WTC11 (cell line): ENCODE measurements around the gene ZNF493. TPM values are rescaled to one million over a fixed set of nuclear protein-coding genes. Genes with fewer than 3 reads are reported as not detected.

Experiments used
- ATAC-seq: fragments of 200-7000 bp; cut with Tn5 transposase; 2 replicates; pipeline ENCODE4 v1.10.0; 2021; ENCODE audit warnings: mild to moderate bottlenecking, moderate library complexity
- CTCF ChIA-PET: fragments of 300-600 bp; sonication (Branson Sonifier 250); formaldehyde crosslinking; loops from one replicate; lab custom pipeline; 2021; ENCODE audit warnings: antibody characterized with exemption; lab: Charles Lee
- POLR2A ChIA-PET: fragments of 350-600 bp; sonication (Branson Sonifier 250); formaldehyde crosslinking; loops from one replicate; lab custom pipeline; 2021; ENCODE audit warnings: antibody characterized with exemption; lab: Charles Lee
- DNase-seq: peaks from one replicate; pipeline ENCODE4 v3.0.0; 2021; ENCODE audit warnings: low spot score
- H3K27ac Mint-ChIP-seq: 2 replicates; pipeline ENCODE4 v1.8.0; 2021; ENCODE audit warnings: mixed read lengths
- H3K27me3 Mint-ChIP-seq: 2 replicates; pipeline ENCODE4 v1.8.0; 2021; ENCODE audit warnings: low read depth, mild to moderate bottlenecking, moderate library complexity, mixed read lengths
- H3K36me3 Mint-ChIP-seq: 2 replicates; pipeline ENCODE4 v1.8.0; 2021; ENCODE audit warnings: mixed read lengths
- H3K4me1 Mint-ChIP-seq: 2 replicates; pipeline ENCODE4 v1.8.0; 2022; ENCODE audit warnings: mixed read lengths
- H3K4me3 Mint-ChIP-seq: 2 replicates; pipeline ENCODE4 v1.8.0; 2021; ENCODE audit warnings: mild to moderate bottlenecking, moderate library complexity, mixed read lengths
- H3K9me3 Mint-ChIP-seq: 2 replicates; pipeline ENCODE4 v1.8.0; 2021; ENCODE audit warnings: mixed read lengths
- ELF4 ChIP-seq: sonication (generic); formaldehyde crosslinking; IDR thresholded peaks from 2 replicates; pipeline ENCODE4 v1.8.1; 2022; ENCODE audit warnings: low read depth, mild to moderate bottlenecking, moderate library complexity, missing genetic modification reagents
- EMX1 ChIP-seq: fragments of 250-450 bp; sonication (Bioruptor Pico); IDR thresholded peaks from 2 replicates; pipeline ENCODE4 v1.8.0; 2021; ENCODE audit warnings: mild to moderate bottlenecking
- GABPB1 ChIP-seq: sonication (generic); formaldehyde crosslinking; IDR thresholded peaks from 2 replicates; pipeline ENCODE4 v1.8.1; 2023; ENCODE audit warnings: mild to moderate bottlenecking, missing genetic modification reagents
- NFYB ChIP-seq: sonication (generic); formaldehyde crosslinking; conservative IDR thresholded peaks from 2 replicates; pipeline ENCODE4 v1.8.0; 2022; ENCODE audit warnings: low read depth, missing genetic modification reagents
- RORB ChIP-seq: fragments of 250-450 bp; sonication (Bioruptor Pico); IDR thresholded peaks from 2 replicates; pipeline ENCODE4 v1.9.0; 2021; ENCODE audit warnings: mild to moderate bottlenecking
- SMAD3 ChIP-seq: sonication (generic); formaldehyde crosslinking; IDR thresholded peaks from 2 replicates; pipeline ENCODE4 v1.8.0; 2022; ENCODE audit warnings: missing genetic modification reagents, mild to moderate bottlenecking, borderline replicate concordance
- TEAD1 ChIP-seq: sonication (generic); formaldehyde crosslinking; IDR thresholded peaks from 2 replicates; pipeline ENCODE4 v1.8.0; 2022; ENCODE audit warnings: mild to moderate bottlenecking, missing genetic modification reagents
- ZNF423 ChIP-seq: fragments of 250-450 bp; sonication (Bioruptor Pico); IDR thresholded peaks from 2 replicates; pipeline ENCODE4 v2.1.2; 2022; ENCODE audit warnings: mild to moderate bottlenecking, moderate library complexity
- ZNF671 ChIP-seq: fragments of 250-450 bp; sonication (Bioruptor Pico); IDR thresholded peaks from 2 replicates; pipeline ENCODE4 v1.8.0; 2021; ENCODE audit warnings: mild to moderate bottlenecking
- total RNA-seq: library from RNA; stranded (reverse); gene quantifications from 3 replicates; pipeline ENCODE4 v1.2.3, GENCODE V29; 2021
- TF ChIP-seq, protein P1 (sequence below): sonication (generic); formaldehyde crosslinking; IDR thresholded peaks from 2 replicates; pipeline ENCODE4 v1.8.0; 2022; ENCODE audit warnings: mild to moderate bottlenecking, missing genetic modification reagents
- TF ChIP-seq, protein P2 (sequence below): fragments of 250-450 bp; sonication (Bioruptor Pico); IDR thresholded peaks from 2 replicates; pipeline ENCODE4 v1.8.0; 2021; ENCODE audit warnings: mild to moderate bottlenecking
- TF ChIP-seq, protein P3 (sequence below): sonication (generic); formaldehyde crosslinking; IDR thresholded peaks from 2 replicates; pipeline ENCODE4 v1.8.1; 2022; ENCODE audit warnings: low read depth, mild to moderate bottlenecking, moderate library complexity, missing genetic modification reagents, borderline replicate concordance
- TF ChIP-seq, protein P4 (sequence below): sonication (generic); formaldehyde crosslinking; IDR thresholded peaks from 2 replicates; pipeline ENCODE4 v1.8.0; 2022; ENCODE audit warnings: mild to moderate bottlenecking, missing genetic modification reagents

The ZNF493 gene
- total RNA-seq, 1 experiment from 2014 or later, result 22.2 TPM

DNA sequence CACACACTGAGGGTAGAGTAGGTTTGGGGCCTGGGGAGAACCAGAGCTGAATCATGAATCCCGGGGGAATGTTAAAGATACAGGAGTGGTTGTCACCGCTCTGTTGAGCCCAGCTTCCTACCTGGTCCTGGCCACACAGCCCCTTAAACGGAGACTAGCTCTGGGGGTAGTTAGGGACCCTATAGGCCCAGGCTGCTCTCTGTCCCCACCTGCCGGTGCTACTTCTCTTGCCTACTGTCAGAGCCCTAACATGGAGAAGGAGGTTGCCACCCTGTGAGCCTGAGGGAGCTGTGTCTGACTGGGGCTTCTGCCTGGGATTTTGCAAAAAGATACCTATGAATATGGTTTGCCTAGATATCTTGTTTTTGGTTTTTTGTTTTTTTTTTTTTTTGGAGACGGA lies 71.9 kb downstream of the ZNF493 start:
- ChIA-PET POLR2A (interaction anchor here (0.5 kb wide), 1 partner anchor 1044 kb away, joined by 3 read pairs; no protein-coding TSS in a partner anchor), CTCF (interaction anchor here (0.6 to 1.6 kb wide), 10 partner anchors 15 to 299 kb away, joined by 3 to 9 read pairs (median 4); partner anchors contain the start of genes ZNF100 and ZNF429)
- peak; percentile 36; the same call in 1 of the 2 replicates for ATAC-seq
- peaks cover 14% of the 10 kb centered on the region for H3K9me3 Mint-ChIP-seq
- H3K36me3 Mint-ChIP-seq, result peaks cover 3% of the 10 kb centered on the region; the same call in 1 of the 2 replicates
- TF ChIP-seq, protein P1, sequence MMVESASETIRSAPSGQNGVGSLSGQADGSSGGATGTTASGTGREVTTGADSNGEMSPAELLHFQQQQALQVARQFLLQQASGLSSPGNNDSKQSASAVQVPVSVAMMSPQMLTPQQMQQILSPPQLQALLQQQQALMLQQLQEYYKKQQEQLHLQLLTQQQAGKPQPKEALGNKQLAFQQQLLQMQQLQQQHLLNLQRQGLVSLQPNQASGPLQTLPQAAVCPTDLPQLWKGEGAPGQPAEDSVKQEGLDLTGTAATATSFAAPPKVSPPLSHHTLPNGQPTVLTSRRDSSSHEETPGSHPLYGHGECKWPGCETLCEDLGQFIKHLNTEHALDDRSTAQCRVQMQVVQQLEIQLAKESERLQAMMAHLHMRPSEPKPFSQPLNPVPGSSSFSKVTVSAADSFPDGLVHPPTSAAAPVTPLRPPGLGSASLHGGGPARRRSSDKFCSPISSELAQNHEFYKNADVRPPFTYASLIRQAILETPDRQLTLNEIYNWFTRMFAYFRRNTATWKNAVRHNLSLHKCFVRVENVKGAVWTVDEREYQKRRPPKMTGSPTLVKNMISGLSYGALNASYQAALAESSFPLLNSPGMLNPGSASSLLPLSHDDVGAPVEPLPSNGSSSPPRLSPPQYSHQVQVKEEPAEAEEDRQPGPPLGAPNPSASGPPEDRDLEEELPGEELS, result no peak
- TF ChIP-seq, all 79 proteins: peak for 0
- Mint-ChIP-seq H3K4me3 (no peak overlapping the region), H3K27ac (no peak overlapping the region), H3K27me3 (peaks cover 9% of the 10 kb centered on the region), H3K4me1 (no peaks in the 10 kb centered on the region)
- peak; percentile 61 for DNase-seq

DNA sequence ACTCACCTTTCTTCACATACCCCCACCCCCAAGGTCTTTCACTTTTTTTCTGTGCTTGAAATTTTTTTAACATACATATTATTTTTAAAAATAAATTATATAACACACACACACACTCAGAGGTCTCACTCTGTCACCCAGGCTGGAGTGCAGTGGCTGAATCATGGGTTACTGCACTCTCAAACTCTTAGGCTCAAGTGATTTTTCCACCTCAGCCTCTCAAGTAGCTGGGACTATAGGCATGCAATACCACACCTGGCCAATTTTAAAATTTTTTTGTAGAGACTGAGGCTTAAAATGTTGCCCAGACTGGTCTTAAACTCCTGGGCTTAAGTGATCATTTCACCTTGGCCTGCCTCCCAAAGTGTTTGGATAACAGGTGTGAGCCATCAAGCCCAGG lies 75.6 kb downstream of the ZNF493 start:
- Mint-ChIP-seq H3K36me3 (peaks cover 9% of the 10 kb centered on the region), H3K9me3 (peaks cover 15% of the 10 kb centered on the region), H3K27me3 (peaks cover 4% of the 10 kb centered on the region), H3K4me3 (no peak overlapping the region), H3K27ac (no peak overlapping the region), H3K4me1 (0 out of 2 replicates have a peak, but pooled peaks cover 3% of the 10 kb centered on the region)
- no peak for TF ChIP-seq ZNF423 (CRISPR knock-in tag)
- no peak for TF ChIP-seq RORB (CRISPR knock-in tag)
- no peak for TF ChIP-seq EMX1 (CRISPR knock-in tag)
- TF ChIP-seq SMAD3, result no peak
- no peak for DNase-seq
- CTCF ChIA-PET, result interaction anchor here (1.2 kb wide), 1 partner anchor 11 kb away, joined by 5 read pairs; no protein-coding TSS in a partner anchor
- POLR2A ChIA-PET, result no interaction called here
- ATAC-seq, result no peak

DNA sequence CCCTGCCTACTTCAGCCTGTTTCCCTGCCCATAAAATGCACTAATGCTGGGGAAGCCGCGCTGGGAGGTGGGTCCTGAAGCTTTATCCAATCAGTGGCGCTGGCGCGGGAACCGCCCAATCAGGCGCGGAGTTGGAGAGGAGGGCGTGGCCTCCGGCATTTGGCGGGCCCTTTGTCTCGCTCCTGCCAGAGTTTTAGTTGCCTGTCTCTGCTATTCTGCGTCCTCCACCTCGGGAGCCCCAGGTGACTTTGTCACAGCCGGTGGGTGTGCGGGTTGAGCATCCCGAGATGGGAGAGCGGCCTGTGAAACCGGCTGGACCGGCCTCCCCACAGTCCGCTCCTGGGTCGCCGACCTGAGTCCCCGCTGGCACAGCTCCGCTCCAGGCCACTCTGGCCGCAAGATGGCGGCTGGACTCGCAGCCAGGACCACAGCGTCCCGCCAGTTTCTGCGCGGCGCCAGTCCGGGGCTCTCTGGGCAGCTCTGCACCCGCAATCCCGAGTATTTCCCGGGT lies 77.8 kb downstream of the ZNF493 start:
- Mint-ChIP-seq H3K36me3 (peaks cover 9% of the 10 kb centered on the region), H3K27me3 (peaks cover 3% of the 10 kb centered on the region), H3K9me3 (peaks cover 16% of the 10 kb centered on the region), H3K4me1 (0 out of 2 replicates have a peak, but pooled peaks cover 3% of the 10 kb centered on the region), H3K4me3 (peak overlapping the region; percentile 74), H3K27ac (0 out of 2 replicates have a peak overlapping the region, but pooled peaks have one; percentile 45)
- CTCF ChIA-PET, result interaction anchor here (0.5 to 2.0 kb wide), 3 partner anchors 9 to 120 kb away, joined by 3 to 23 read pairs (median 6); no protein-coding TSS in a partner anchor
- POLR2A ChIA-PET, result interaction anchor here (0.6 to 1.8 kb wide), 8 partner anchors 8 to 413 kb away, joined by 3 to 17 read pairs (median 4); partner anchors contain the start of genes ZNF429 and ZNF708
- ATAC-seq (peak; percentile 96), DNase-seq (peak; percentile 85)
- TF ChIP-seq, protein P2, sequence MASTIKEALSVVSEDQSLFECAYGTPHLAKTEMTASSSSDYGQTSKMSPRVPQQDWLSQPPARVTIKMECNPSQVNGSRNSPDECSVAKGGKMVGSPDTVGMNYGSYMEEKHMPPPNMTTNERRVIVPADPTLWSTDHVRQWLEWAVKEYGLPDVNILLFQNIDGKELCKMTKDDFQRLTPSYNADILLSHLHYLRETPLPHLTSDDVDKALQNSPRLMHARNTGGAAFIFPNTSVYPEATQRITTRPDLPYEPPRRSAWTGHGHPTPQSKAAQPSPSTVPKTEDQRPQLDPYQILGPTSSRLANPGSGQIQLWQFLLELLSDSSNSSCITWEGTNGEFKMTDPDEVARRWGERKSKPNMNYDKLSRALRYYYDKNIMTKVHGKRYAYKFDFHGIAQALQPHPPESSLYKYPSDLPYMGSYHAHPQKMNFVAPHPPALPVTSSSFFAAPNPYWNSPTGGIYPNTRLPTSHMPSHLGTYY (CRISPR knock-in tag), result no peak
- TF ChIP-seq, protein P3, sequence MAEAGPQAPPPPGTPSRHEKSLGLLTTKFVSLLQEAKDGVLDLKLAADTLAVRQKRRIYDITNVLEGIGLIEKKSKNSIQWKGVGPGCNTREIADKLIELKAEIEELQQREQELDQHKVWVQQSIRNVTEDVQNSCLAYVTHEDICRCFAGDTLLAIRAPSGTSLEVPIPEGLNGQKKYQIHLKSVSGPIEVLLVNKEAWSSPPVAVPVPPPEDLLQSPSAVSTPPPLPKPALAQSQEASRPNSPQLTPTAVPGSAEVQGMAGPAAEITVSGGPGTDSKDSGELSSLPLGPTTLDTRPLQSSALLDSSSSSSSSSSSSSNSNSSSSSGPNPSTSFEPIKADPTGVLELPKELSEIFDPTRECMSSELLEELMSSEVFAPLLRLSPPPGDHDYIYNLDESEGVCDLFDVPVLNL (CRISPR knock-in tag), result no peak
- TF ChIP-seq ZNF671 (CRISPR knock-in tag) (no peak), GABPB1 (CRISPR knock-in tag) (no peak), NFYB (CRISPR knock-in tag) (peak; percentile 38; the same call in 1 of the 2 replicates), ELF4 (CRISPR knock-in tag) (no peak), TEAD1 (CRISPR knock-in tag) (no peak)
- TF ChIP-seq, protein P4, sequence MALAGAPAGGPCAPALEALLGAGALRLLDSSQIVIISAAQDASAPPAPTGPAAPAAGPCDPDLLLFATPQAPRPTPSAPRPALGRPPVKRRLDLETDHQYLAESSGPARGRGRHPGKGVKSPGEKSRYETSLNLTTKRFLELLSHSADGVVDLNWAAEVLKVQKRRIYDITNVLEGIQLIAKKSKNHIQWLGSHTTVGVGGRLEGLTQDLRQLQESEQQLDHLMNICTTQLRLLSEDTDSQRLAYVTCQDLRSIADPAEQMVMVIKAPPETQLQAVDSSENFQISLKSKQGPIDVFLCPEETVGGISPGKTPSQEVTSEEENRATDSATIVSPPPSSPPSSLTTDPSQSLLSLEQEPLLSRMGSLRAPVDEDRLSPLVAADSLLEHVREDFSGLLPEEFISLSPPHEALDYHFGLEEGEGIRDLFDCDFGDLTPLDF (CRISPR knock-in tag), result no peak

Other genes starting within 250 kb of the ZNF493 start
- 27.2 to 34.9 TPM (median 30.1 TPM) in 3 replicates for gene ZNF708, start 67.7 kb upstream of the ZNF493 start, total RNA-seq
- 48.4 to 52.0 TPM (median 49.7 TPM) in 3 replicates for gene ZNF738, start 38.1 kb upstream of the ZNF493 start, total RNA-seq
- gene ZNF429, start 108.5 kb downstream of the ZNF493 start, total RNA-seq, result 7.7 to 9.2 TPM (median 9.1 TPM) in 3 replicates